ENCODE data around the gene EXOC6B. TPM values are rescaled to one million over a fixed set of nuclear protein-coding genes. Genes with fewer than 3 reads are reported as not detected.

Gene EXOC6B
- total and polyA plus RNA-seq, 10 of the 15 experiments (the other 5 are each of a cell fraction or from before 2014, with no cell fraction given): 0.23 to 2.2 (median 1.2) TPM

DNA sequence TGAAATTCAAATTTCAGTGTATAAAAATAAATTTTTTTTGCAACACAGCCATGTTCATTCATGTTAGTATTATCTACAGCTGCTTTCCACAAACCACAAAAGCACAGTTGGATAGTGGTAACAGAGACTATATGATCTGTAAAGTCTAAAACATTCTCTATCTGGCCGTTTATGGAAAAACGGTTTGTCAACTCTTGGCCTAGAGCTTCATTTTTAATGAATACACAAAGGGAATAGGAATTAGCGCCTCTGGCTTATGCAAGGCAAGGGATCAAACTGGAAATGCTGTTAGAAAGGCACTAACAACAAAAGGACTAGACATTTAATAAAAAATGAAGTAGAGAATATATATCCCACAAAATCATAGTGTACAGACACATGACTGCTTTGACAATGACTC, 211.9 kb downstream of the EXOC6B start (continued):
- no peak for TF ChIP-seq POLR2AphosphoS2 (IDR thresholded peaks at IDR 0.05; ENCODE audit: low read depth, low read length)

DNA sequence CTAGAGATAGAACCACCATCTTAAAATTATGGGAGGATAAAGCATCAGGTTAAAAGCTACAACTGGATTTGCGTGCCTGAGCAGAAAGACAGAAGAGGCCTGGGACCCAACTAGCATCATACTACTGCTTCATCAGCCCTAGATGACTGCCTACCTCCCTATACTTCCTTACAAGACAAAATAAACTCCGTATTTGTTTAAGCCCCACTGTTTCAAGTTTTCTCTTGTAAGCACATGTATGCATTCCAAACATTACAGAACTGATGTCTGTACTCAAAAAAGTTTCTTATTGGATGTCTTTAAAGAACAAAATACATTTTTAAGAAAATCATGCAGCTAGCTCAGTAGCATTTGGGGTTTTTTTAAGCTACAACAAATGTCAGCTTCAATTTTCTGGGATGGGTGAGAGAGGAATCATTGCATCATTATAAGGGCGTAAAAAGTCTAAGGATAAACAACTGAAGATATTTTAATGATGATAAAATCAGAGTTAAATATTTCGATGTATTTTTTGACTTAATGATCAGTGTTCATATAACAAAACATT, 213.1 kb downstream of the EXOC6B start:
- H3K27ac ChIP-seq (ENCODE audit: control insufficient read depth, insufficient read depth): no peak overlapping the region
- ATAC-seq: no peak
- POLR2A ChIA-PET: no interaction called here
- H3K4me3 ChIP-seq: no peak overlapping the region
- WGBS (ENCODE audit: insufficient coverage, insufficient replicate concordance, low lambda C conversion rate, missing lambda C conversion rate): 57% methylated on average over 4 of the region's 4 CpGs
- BruUV-seq (replicated peaks): no TSS peak
- SMC1A ChIA-PET (ENCODE audit: uncharacterized antibody, unreplicated experiment): no interaction called here
- TF ChIP-seq SUPT20H (IDR thresholded peaks at IDR 0.05; ENCODE audit: borderline replicate concordance, control insufficient read depth, low read depth, low read length): no peak
- intact Hi-C loops (cut with micrococcal nuclease; ENCODE audit: unreplicated experiment) (no loop called here), in situ Hi-C loops (cut with MboI) (no loop called here)
- RAD21 ChIA-PET (ENCODE audit: unreplicated experiment): no interaction called here
- H3K9ac ChIP-seq (ENCODE audit: control insufficient read depth, insufficient read depth, low read length): no peak overlapping the region
- no peaks in the 10 kb centered on the region for H3K4me1 ChIP-seq (ENCODE audit: control insufficient read depth, insufficient read depth, low read length)
- H3K27me3 ChIP-seq (replicated peaks in 1 of 2; ENCODE audit: control insufficient read depth in 2 of 2, insufficient read depth in 2 of 2, low read length in 1 of 2): no peaks in the 10 kb centered on the region; a peak in 1 of 4 replicates
- no peak for FAIRE-seq
- no peaks in the 10 kb centered on the region for H3K9me3 ChIP-seq (replicated peaks; ENCODE audit: control insufficient read depth, insufficient read depth, low read length)
- H3K36me3 ChIP-seq (ENCODE audit: control insufficient read depth in 2 of 2, insufficient read depth in 2 of 2, low read length in 1 of 2): no peaks in the 10 kb centered on the region
- no peaks in the 10 kb centered on the region for H3K79me2 ChIP-seq (ENCODE audit: control insufficient read depth, insufficient read depth, low read length)
- H2AFZ ChIP-seq (ENCODE audit: control insufficient read depth, low read depth, low read length): no peak overlapping the region
- no peak for DNase-seq (ENCODE audit: low read depth, low spot score)
- CTCF ChIA-PET: interaction anchor here (1.1 kb wide), 1 partner anchor 16 kb away, joined by 4 read pairs; no protein-coding TSS in a partner anchor
- no peaks in the 10 kb centered on the region for H4K20me1 ChIP-seq (ENCODE audit: control insufficient read depth, insufficient read depth)
- no peak overlapping the region for H3K4me2 ChIP-seq (ENCODE audit: control insufficient read depth, insufficient read depth)

DNA sequence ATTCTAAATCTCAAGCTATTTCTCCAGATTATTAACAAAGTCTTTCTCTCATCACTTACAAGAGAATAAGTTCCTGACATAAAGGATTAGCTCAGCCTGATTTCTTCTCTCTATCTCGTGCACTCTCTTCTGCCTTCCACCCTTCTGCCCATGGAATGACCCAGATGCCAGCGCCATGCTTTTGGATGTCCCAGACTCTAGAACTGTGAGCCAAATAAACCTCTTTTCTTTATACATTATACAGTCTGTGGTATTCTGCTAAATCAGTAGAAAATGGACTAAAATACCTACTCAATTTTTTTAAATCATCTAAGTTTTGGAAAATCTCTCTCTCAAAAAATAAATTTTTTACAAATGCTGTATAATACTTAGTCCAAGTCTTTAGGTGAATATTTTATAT, 218.6 kb downstream of the EXOC6B start:
- no peaks in the 10 kb centered on the region for H3K79me2 ChIP-seq (ENCODE audit: control insufficient read depth, insufficient read depth, low read length)
- no peak overlapping the region for H3K4me3 ChIP-seq
- ChIA-PET RAD21 (ENCODE audit: unreplicated experiment) (no interaction called here), POLR2A (no interaction called here), SMC1A (ENCODE audit: uncharacterized antibody, unreplicated experiment) (no interaction called here), CTCF (interaction anchor here (1.1 kb wide), 1 partner anchor 9 kb away, joined by 4 read pairs; no protein-coding TSS in a partner anchor)
- intact Hi-C loops (cut with micrococcal nuclease; ENCODE audit: unreplicated experiment): no loop called here
- H2AFZ ChIP-seq (ENCODE audit: control insufficient read depth, low read depth, low read length): no peak overlapping the region
- FAIRE-seq (no peak), DNase-seq (ENCODE audit: low read depth, low spot score) (no peak), ATAC-seq (no peak)
- H3K9me3 ChIP-seq (replicated peaks; ENCODE audit: control insufficient read depth, insufficient read depth, low read length): no peaks in the 10 kb centered on the region
- H3K27ac ChIP-seq (ENCODE audit: control insufficient read depth, insufficient read depth): no peak overlapping the region
- H3K9ac ChIP-seq (ENCODE audit: control insufficient read depth, insufficient read depth, low read length): no peak overlapping the region
- H4K20me1 ChIP-seq (ENCODE audit: control insufficient read depth, insufficient read depth): no peaks in the 10 kb centered on the region
- BruUV-seq (replicated peaks): no TSS peak
- H3K27me3 ChIP-seq (replicated peaks in 1 of 2; ENCODE audit: control insufficient read depth in 2 of 2, insufficient read depth in 2 of 2, low read length in 1 of 2): no peaks in the 10 kb centered on the region; a peak in 1 of 4 replicates
- in situ Hi-C loops (cut with MboI): no loop called here
- 19% methylated on average over 2 of the region's 2 CpGs for WGBS (ENCODE audit: insufficient coverage, insufficient replicate concordance, low lambda C conversion rate, missing lambda C conversion rate)
- H3K4me1 ChIP-seq (ENCODE audit: control insufficient read depth, insufficient read depth, low read length): no peaks in the 10 kb centered on the region
- no peak overlapping the region for H3K4me2 ChIP-seq (ENCODE audit: control insufficient read depth, insufficient read depth)
- H3K36me3 ChIP-seq (ENCODE audit: control insufficient read depth in 2 of 2, insufficient read depth in 2 of 2, low read length in 1 of 2): no peaks in the 10 kb centered on the region
- TF ChIP-seq, protein P1, sequence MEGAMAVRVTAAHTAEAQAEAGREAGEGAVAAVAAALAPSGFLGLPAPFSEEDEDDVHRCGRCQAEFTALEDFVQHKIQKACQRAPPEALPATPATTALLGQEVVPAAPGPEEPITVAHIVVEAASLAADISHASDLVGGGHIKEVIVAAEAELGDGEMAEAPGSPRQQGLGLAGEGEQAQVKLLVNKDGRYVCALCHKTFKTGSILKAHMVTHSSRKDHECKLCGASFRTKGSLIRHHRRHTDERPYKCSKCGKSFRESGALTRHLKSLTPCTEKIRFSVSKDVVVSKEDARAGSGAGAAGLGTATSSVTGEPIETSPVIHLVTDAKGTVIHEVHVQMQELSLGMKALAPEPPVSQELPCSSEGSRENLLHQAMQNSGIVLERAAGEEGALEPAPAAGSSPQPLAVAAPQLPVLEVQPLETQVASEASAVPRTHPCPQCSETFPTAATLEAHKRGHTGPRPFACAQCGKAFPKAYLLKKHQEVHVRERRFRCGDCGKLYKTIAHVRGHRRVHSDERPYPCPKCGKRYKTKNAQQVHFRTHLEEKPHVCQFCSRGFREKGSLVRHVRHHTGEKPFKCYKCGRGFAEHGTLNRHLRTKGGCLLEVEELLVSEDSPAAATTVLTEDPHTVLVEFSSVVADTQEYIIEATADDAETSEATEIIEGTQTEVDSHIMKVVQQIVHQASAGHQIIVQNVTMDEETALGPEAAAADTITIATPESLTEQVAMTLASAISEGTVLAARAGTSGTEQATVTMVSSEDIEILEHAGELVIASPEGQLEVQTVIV (IDR thresholded peaks at IDR 0.05; ENCODE audit: borderline replicate concordance, partially characterized antibody): no peak
- TF ChIP-seq, protein P2, sequence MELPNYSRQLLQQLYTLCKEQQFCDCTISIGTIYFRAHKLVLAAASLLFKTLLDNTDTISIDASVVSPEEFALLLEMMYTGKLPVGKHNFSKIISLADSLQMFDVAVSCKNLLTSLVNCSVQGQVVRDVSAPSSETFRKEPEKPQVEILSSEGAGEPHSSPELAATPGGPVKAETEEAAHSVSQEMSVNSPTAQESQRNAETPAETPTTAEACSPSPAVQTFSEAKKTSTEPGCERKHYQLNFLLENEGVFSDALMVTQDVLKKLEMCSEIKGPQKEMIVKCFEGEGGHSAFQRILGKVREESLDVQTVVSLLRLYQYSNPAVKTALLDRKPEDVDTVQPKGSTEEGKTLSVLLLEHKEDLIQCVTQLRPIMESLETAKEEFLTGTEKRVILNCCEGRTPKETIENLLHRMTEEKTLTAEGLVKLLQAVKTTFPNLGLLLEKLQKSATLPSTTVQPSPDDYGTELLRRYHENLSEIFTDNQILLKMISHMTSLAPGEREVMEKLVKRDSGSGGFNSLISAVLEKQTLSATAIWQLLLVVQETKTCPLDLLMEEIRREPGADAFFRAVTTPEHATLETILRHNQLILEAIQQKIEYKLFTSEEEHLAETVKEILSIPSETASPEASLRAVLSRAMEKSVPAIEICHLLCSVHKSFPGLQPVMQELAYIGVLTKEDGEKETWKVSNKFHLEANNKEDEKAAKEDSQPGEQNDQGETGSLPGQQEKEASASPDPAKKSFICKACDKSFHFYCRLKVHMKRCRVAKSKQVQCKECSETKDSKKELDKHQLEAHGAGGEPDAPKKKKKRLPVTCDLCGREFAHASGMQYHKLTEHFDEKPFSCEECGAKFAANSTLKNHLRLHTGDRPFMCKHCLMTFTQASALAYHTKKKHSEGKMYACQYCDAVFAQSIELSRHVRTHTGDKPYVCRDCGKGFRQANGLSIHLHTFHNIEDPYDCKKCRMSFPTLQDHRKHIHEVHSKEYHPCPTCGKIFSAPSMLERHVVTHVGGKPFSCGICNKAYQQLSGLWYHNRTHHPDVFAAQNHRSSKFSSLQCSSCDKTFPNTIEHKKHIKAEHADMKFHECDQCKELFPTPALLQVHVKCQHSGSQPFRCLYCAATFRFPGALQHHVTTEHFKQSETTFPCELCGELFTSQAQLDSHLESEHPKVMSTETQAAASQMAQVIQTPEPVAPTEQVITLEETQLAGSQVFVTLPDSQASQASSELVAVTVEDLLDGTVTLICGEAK (IDR thresholded peaks at IDR 0.05; ENCODE audit: borderline replicate concordance): no peak
- TF ChIP-seq, protein P3, sequence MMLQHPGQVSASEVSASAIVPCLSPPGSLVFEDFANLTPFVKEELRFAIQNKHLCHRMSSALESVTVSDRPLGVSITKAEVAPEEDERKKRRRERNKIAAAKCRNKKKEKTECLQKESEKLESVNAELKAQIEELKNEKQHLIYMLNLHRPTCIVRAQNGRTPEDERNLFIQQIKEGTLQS (IDR thresholded peaks at IDR 0.05; ENCODE audit: borderline replicate concordance, extremely low read depth, low read depth, low read length): no peak
- TF ChIP-seq IRF4 (IDR thresholded peaks at IDR 0.05; ENCODE audit: low read depth, low read length): no peak

Measured in GM12878 (cell line).